Measurements from ENCODE around the gene KCNG3. TPM values are rescaled to one million over a fixed set of nuclear protein-coding genes. Genes with fewer than 3 reads are reported as not detected.

KCNG3 gene
- total and polyA plus RNA-seq, 7 donors: not detected

- no peaks in the 10 kb centered on the region for H3K4me1 ChIP-seq
- no peaks in the 10 kb centered on the region for H3K36me3 ChIP-seq (ENCODE audit: insufficient read depth in 1 of 2, low read depth in 1 of 2)
- no peak for ATAC-seq
- H3K9me3 ChIP-seq: no peaks in the 10 kb centered on the region
- DNase-seq: no peak
- no peaks in the 10 kb centered on the region for H3K27me3 ChIP-seq (ENCODE audit: insufficient read depth in 3 of 3, low read length in 2 of 3)
- intact Hi-C loops (cut with DNase I): no loop called here
- no peak for TF ChIP-seq CTCF (IDR thresholded peaks at IDR 0.05)
- WGBS, 3 donors: 70 to 81% (median 74%) methylated on average over 2 of the region's 2 CpGs
- H3K27ac ChIP-seq: no peak overlapping the region
- H3K4me3 ChIP-seq: no peak overlapping the region
Measured at GRCh38 chr2:42480402-42480801, 13.4 kb downstream of the KCNG3 start.

GRCh38 chr2:42474765-42475454, 18.9 kb downstream of the KCNG3 start:
- Histone ChIP-seq H3K4me1 (no peaks in the 10 kb centered on the region), H3K36me3 (ENCODE audit: insufficient read depth in 1 of 2, low read depth in 1 of 2) (no peaks in the 10 kb centered on the region), H3K27ac (no peak overlapping the region), H3K4me3 (no peak overlapping the region), H3K27me3 (ENCODE audit: insufficient read depth in 3 of 3, low read length in 2 of 3) (no peaks in the 10 kb centered on the region), H3K9me3 (no peaks in the 10 kb centered on the region)
- intact Hi-C loops (cut with DNase I): no loop called here
- no peak for TF ChIP-seq CTCF (IDR thresholded peaks at IDR 0.05)
- DNase-seq (no peak), ATAC-seq (no peak)
- 66 to 75% (median 73%) methylated on average over 6 of the region's 6 CpGs for WGBS, 3 donors

DNA sequence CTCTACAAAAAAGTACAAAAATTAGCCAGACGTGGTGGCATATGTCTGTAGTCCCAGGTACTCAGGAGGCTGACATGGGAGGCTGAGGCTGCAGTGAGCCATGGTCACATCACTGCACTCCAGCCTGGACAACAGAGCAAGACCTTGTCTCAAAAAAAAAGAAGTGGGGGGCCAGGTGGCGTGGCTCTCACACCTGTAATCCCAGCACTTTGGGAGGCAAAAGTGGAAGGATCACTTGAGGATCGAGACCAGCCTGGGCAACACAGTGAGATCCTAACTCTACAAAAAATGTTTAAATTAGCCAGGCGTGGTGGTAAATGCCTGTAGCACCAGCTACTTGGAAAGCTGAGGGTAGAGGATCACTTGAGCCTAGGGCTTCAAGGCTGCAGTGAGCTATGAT, 23.1 kb downstream of the KCNG3 start:
- intact Hi-C loops (cut with DNase I): no loop called here
- TF ChIP-seq CTCF (IDR thresholded peaks at IDR 0.05): no peak

GRCh38 chr2:42464631-42465030, 29.2 kb downstream of the KCNG3 start:
- no peaks in the 10 kb centered on the region for H3K4me1 ChIP-seq
- TF ChIP-seq CTCF (IDR thresholded peaks at IDR 0.05): no peak
- 53 to 57% (median 54%) methylated on average over 4 of the region's 4 CpGs for WGBS, 3 donors
- H3K36me3 ChIP-seq (ENCODE audit: insufficient read depth in 1 of 2, low read depth in 1 of 2): no peaks in the 10 kb centered on the region
- intact Hi-C loops (cut with DNase I): no loop called here
- DNase-seq: no peak
- H3K9me3 ChIP-seq: no peaks in the 10 kb centered on the region
- no peak for ATAC-seq
- H3K27me3 ChIP-seq (ENCODE audit: insufficient read depth in 3 of 3, low read length in 2 of 3): no peaks in the 10 kb centered on the region
- H3K4me3 ChIP-seq: no peak overlapping the region
- no peak overlapping the region for H3K27ac ChIP-seq

More for the DNA sequence above, 23.1 kb downstream of the KCNG3 start:
- DNase-seq (no peak), ATAC-seq (no peak)
- H3K27me3 ChIP-seq (ENCODE audit: insufficient read depth in 3 of 3, low read length in 2 of 3): no peaks in the 10 kb centered on the region
- no peaks in the 10 kb centered on the region for H3K36me3 ChIP-seq (ENCODE audit: insufficient read depth in 1 of 2, low read depth in 1 of 2)
- no peak overlapping the region for H3K4me3 ChIP-seq
- H3K9me3 ChIP-seq: no peaks in the 10 kb centered on the region
- no peaks in the 10 kb centered on the region for H3K4me1 ChIP-seq
- 80 to 94% (median 84%) methylated on average over 4 of the region's 4 CpGs for WGBS, 3 donors
- no peak overlapping the region for H3K27ac ChIP-seq

DNA sequence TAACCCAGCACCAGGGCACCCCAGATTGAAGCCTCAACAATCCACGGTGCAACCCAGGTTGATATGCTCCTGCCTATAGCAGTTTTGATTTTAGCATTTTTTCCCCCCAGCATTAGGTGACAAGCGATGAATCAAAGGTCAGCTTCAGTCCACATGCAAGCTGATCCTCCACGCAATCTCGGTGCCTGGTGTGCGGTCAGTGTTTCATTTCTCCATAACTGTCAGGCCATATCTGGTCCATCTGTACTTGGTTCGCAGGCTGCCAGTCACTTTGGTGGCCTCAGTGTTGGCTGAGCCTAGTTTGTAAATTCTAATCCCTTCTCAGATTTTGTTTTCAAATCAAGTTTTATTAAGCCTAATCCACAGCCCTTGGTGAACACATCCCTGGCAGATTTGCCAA, 30.2 kb downstream of the KCNG3 start:
- Histone ChIP-seq H3K27me3 (ENCODE audit: insufficient read depth in 3 of 3, low read length in 2 of 3) (no peaks in the 10 kb centered on the region), H3K4me3 (no peak overlapping the region), H3K4me1 (no peaks in the 10 kb centered on the region), H3K9me3 (no peaks in the 10 kb centered on the region), H3K27ac (no peak overlapping the region), H3K36me3 (ENCODE audit: insufficient read depth in 1 of 2, low read depth in 1 of 2) (no peaks in the 10 kb centered on the region)
- 67 to 72% (median 68%) methylated on average over 6 of the region's 6 CpGs for WGBS, 3 donors
- intact Hi-C loops (cut with DNase I): no loop called here
- no peak for DNase-seq
- TF ChIP-seq CTCF (IDR thresholded peaks at IDR 0.05): no peak
- no peak for ATAC-seq
